NB4 (cell line): Measurements from ENCODE around the gene HDAC8.

ENCODE experiments used
- DNase-seq: peaks from one replicate; pipeline ENCODE4 v3.0.0; 2010; ENCODE audit warnings: low read depth
- H3K4me3 ChIP-seq: one replicate; pipeline ENCODE4 v1.5.1; 2011; ENCODE audit warnings: mild to moderate bottlenecking, low read depth, low read length, moderate library complexity
- MYC ChIP-seq: IDR thresholded peaks from 2 replicates; pipeline ENCODE4 v1.6.1; 2011; ENCODE audit warnings: low read depth, low read length
- POLR2A ChIP-seq: IDR thresholded peaks from 2 replicates; pipeline ENCODE4 v1.6.1; 2011; ENCODE audit warnings: mild to moderate bottlenecking; ENCODE audit not compliant: insufficient read length; ENCODE audit errors: extremely low read depth
- TF ChIP-seq, protein P1 (sequence below): IDR thresholded peaks from 2 replicates; pipeline ENCODE4 v1.6.1; 2011; ENCODE audit warnings: low read depth, low read length
- TF ChIP-seq, protein P2 (sequence below): IDR thresholded peaks from one replicate; pipeline ENCODE4 v1.5.1; 2012; ENCODE audit warnings: low read depth, low read length

Gene HDAC8

DNA sequence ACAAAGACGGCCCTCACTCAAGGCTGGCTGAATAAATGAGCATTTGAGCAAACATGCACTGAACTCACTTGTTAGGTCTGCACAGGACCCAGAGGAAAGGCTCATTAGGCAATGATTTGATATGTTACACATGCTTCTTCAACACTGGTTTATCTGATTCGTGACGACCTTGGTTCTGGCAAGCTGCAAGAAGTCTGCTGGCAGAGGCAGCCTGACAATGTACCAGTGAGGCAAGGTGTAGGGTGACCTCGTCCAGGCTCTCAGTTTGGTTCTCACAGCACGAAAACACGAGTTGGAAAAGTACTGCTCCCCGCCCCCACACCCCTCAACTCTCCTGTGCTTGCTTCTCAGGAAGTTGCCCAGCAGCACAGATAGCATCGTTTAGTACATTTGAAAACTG lies 203.8 kb downstream of the HDAC8 start:
- no peak for DNase-seq
- TF ChIP-seq, protein P1, sequence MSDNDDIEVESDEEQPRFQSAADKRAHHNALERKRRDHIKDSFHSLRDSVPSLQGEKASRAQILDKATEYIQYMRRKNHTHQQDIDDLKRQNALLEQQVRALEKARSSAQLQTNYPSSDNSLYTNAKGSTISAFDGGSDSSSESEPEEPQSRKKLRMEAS, result no peak
- no peak for TF ChIP-seq POLR2A
- TF ChIP-seq, protein P2, sequence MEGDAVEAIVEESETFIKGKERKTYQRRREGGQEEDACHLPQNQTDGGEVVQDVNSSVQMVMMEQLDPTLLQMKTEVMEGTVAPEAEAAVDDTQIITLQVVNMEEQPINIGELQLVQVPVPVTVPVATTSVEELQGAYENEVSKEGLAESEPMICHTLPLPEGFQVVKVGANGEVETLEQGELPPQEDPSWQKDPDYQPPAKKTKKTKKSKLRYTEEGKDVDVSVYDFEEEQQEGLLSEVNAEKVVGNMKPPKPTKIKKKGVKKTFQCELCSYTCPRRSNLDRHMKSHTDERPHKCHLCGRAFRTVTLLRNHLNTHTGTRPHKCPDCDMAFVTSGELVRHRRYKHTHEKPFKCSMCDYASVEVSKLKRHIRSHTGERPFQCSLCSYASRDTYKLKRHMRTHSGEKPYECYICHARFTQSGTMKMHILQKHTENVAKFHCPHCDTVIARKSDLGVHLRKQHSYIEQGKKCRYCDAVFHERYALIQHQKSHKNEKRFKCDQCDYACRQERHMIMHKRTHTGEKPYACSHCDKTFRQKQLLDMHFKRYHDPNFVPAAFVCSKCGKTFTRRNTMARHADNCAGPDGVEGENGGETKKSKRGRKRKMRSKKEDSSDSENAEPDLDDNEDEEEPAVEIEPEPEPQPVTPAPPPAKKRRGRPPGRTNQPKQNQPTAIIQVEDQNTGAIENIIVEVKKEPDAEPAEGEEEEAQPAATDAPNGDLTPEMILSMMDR, result no peak
- H3K4me3 ChIP-seq, result no peak overlapping the region

DNA sequence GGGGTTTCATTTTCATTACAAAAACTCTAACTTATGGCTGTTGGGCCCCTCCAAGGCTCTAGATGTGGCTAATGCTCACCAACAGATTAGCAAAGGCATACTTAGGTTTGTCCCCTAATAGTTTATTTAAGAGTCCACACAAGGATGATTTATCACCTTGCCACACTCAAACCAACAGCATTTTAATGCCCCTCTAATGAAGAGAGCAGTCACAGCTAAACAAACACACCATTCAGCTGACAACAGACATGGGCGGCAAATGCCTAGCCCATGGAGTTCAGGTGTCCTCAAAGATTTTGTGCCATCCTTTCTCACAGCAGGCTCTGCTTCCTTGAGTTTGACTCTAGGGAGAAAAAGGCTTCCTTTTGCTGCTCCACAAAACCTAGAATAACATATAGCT lies 205.1 kb downstream of the HDAC8 start:
- no peak overlapping the region for H3K4me3 ChIP-seq
- TF ChIP-seq, protein P1, result no peak
- TF ChIP-seq POLR2A (no peak), MYC (no peak)
- DNase-seq, result no peak

DNA sequence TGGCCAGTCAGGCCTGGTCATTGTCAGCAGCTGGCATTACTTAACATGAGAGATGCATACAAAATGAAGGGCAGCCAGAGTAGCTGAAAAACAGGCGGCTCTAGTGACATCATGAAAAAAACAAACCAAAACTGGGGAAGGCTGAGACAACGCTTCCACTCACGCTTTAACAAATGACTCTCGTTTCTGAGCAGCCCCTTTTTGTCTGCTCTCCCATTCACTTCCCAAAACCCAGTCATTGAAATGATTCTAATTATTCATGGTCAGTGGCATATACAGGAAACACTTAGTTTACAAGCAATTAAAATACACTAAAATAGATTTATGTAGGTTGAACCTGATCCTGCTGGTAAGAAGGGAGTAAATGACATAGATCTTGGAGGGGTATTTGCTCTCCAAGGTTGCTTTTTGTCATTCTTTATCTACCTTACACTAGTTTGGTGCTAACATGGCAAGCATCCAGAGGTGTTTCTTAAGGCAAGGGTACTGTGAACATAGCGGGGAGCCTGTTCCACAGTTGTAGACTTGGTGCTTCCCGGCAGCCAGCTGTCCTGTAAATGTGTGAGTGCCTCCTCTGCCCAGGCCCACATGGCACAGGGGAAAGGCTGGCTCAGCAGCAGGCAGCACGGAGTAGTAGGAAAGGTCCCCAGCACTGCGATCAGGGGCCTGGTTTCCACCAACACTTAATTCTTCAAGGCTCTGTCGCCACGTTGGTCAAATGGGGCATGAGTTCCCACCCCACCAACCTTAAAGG lies 205.8 kb downstream of the HDAC8 start:
- no peak overlapping the region for H3K4me3 ChIP-seq
- TF ChIP-seq, protein P1, result no peak
- TF ChIP-seq, protein P2, result no peak
- no peak for TF ChIP-seq POLR2A
- TF ChIP-seq MYC, result no peak
- no peak for DNase-seq

DNA sequence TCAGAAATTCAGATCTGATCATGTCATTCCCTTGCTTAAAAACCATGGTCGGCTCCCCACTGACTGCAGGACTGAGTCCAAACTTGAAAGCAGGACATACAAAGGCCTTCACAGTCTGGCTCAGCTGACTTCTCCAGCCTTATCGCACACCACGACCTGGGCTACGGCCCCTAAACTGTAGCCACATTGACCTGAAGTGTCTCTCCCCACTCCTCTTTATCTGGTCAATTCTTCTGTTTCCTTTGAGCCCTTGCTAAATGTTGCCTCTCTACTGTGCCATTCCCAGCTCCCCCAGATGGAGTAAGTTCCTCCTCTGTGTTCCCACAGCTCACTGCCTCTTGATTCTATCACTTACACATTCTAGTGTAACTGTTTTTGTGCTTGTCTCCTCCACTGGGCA lies 206.5 kb downstream of the HDAC8 start:
- TF ChIP-seq, protein P2, result no peak
- TF ChIP-seq, protein P1, result no peak
- TF ChIP-seq MYC (no peak), POLR2A (no peak)
- H3K4me3 ChIP-seq, result no peak overlapping the region
- DNase-seq, result no peak

DNA sequence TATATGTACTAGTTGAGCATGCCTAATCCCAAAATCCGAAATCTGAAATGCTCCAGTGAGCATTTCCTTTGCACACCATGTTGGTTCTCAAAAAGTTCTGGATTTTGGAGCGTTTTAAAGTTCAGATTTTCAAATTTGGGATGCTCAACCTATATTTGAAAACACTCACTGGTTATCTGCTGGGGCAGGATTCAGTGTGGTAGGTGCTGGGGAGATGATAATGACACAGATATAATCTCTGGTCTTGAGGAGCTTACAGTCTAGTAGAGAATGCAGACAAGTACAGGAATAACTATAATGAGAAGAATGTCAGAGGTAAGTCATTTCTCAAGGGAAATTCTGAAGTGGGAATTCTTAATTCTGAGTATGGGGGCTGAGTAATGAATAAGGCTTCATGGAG lies 207.5 kb downstream of the HDAC8 start:
- DNase-seq, result no peak
- H3K4me3 ChIP-seq, result no peak overlapping the region
- TF ChIP-seq, protein P1, result no peak
- TF ChIP-seq POLR2A, result no peak
- TF ChIP-seq, protein P2, result no peak

DNA sequence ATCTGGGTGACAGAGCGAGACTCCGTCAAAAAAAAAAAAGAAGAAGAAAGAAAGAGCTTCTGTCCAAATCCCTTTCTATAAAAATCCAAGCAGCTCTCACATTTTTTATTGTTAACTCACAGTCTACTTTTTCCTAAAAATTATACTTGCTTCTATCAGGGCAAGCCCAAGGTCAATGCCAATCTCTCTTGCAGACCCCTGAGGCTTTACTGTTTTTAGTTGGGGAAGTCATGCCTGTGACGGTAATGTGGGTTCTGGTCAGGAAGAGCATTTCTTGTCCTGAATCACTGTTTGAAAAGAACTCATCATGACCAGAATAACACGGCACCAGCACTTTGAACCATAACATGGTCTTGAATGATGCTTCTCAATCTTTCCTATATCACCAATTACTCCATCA lies 212.3 kb downstream of the HDAC8 start:
- H3K4me3 ChIP-seq, result no peak overlapping the region
- DNase-seq, result no peak
- no peak for TF ChIP-seq MYC

DNA sequence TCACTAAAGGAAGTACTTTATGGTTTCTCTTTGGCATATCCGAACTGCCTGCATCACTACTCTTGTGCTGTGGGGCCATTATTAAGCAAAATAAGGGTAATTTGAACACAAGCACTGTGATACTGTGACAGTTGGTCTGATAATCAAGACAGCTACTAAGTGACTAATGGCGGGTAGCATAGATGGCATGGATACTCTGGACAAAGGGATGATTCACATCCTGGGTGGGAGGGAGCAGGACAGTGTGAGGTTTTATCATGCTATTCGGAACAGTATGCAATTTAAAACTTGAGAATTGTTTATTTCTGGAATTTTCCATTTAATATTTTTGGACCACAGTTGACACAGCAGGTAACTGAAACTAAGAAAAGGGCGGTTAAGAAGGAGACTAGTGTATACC lies 214.3 kb downstream of the HDAC8 start:
- TF ChIP-seq, protein P1, result no peak
- TF ChIP-seq MYC (no peak), POLR2A (no peak)
- TF ChIP-seq, protein P2, result no peak
- no peak for DNase-seq
- H3K4me3 ChIP-seq, result no peak overlapping the region
